ENCODE data around the gene SCD.
"Not testable (repeated sequence)": the region's sequence is repeated elsewhere in the genome, so short reads cannot be mapped to it uniquely, and the experiment has no call there.

DNA sequence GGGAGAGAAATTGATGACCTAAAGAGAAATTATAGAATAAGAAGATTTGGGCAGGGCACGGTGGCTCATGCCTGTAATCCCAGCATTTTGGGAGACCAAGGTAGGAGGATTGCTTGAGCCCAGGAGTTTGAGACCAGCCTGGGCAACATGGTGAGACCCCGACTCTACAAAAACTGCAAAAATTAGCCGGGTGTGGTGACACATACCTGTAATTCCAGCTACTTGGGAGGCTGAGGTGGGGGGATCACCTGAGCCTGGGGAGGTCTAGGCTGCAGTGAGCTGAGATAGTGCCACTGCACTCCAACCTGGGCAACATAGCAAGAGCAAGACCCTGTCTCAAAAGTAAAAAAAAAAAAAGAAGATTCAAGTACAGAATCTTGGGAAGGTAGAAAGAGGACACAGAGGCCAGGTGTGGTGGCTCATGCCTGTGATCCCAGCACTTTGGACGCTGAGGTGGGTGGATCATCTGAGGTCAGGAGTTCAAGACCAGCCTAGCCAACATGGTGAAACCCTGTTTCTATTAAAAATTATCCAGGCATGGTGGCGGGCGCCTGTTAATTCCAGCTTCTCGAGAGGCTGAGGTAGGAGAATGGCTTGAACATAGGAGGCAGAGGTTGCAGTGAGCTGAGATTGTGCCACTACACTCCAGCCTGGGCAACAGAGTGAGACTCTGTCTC, 27.8 kb downstream of the SCD start:
- TF ChIP-seq, protein P1, sequence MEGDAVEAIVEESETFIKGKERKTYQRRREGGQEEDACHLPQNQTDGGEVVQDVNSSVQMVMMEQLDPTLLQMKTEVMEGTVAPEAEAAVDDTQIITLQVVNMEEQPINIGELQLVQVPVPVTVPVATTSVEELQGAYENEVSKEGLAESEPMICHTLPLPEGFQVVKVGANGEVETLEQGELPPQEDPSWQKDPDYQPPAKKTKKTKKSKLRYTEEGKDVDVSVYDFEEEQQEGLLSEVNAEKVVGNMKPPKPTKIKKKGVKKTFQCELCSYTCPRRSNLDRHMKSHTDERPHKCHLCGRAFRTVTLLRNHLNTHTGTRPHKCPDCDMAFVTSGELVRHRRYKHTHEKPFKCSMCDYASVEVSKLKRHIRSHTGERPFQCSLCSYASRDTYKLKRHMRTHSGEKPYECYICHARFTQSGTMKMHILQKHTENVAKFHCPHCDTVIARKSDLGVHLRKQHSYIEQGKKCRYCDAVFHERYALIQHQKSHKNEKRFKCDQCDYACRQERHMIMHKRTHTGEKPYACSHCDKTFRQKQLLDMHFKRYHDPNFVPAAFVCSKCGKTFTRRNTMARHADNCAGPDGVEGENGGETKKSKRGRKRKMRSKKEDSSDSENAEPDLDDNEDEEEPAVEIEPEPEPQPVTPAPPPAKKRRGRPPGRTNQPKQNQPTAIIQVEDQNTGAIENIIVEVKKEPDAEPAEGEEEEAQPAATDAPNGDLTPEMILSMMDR (IDR thresholded peaks at IDR 0.05): not testable (repeated sequence)
- not testable (repeated sequence) for TF ChIP-seq POLR2A (IDR thresholded peaks at IDR 0.05)
